ENCODE results near the gene GPR137B. TPM values are rescaled to one million over a fixed set of nuclear protein-coding genes. Genes with fewer than 3 reads are reported as not detected.

GPR137B gene
- total RNA-seq, 1 experiment from 2014 or later, result 11.4 TPM

GRCh38 chr1:236132420-236133046, 9.8 kb upstream of the GPR137B start:
- no peak for ATAC-seq
- no peak overlapping the region for H3K27ac ChIP-seq (ENCODE audit: low read depth, low read length)
- CTCF ChIA-PET, result no interaction called here

DNA sequence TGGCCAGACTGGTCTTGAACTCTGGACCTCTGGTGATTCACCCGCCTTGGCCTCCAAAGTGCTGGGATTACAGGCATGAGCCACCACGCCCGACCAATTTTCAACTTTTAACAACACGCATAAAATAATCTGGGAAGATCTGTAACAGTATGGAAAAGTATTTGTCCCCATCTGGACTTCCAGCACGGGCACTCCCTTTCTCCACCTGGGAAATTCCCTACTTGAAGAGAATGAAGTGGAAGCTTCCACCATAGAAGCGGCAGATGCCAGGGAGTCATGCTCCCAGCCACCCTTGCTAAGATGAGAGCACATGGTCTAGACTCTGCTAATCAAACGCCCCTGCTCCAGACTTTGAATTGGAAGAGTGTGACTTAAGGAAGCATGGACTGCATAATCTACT, 9.0 kb upstream of the GPR137B start:
- BruUV-seq (replicated peaks), result no TSS peak
- ATAC-seq (no peak), DNase-seq (ENCODE audit: low read depth, low spot score) (no peak)
- CTCF ChIA-PET, result no interaction called here
- no peak for TF ChIP-seq EGR1 (IDR thresholded peaks at IDR 0.05; ENCODE audit: low read depth)
- no peak for TF ChIP-seq YY1 (IDR thresholded peaks at IDR 0.05; ENCODE audit: extremely low read depth, insufficient replicate concordance, low read depth, low read length)
- Histone ChIP-seq H3K4me1 (ENCODE audit: control insufficient read depth in 1 of 2, insufficient read depth in 2 of 2, low read length in 2 of 2) (no peaks in the 10 kb centered on the region), H2AFZ (ENCODE audit: low read depth, low read length, poor library complexity, severe bottlenecking) (no peak overlapping the region), H4K20me1 (ENCODE audit: insufficient read depth) (no peaks in the 10 kb centered on the region), H3K4me2 (ENCODE audit: low read length) (no peak overlapping the region), H3K27me3 (ENCODE audit: insufficient read depth, low read length) (no peaks in the 10 kb centered on the region; the same call in 1 of the 2 replicates), H3K4me3 (replicated peaks in 1 of 2; ENCODE audit: low read depth in 1 of 2, low read length in 2 of 2) (no peak overlapping the region), H3K9me3 (ENCODE audit: control insufficient read depth in 1 of 2, insufficient read depth in 1 of 2, low read depth in 1 of 2, low read length in 2 of 2) (no peaks in the 10 kb centered on the region), H3K79me2 (ENCODE audit: insufficient read depth, low read length) (no peaks in the 10 kb centered on the region), H3K36me3 (ENCODE audit: control insufficient read depth in 1 of 2, insufficient read depth in 2 of 2, low read length in 2 of 2) (no peaks in the 10 kb centered on the region), H3K9me2 (ENCODE audit: insufficient read depth) (0 out of 2 replicates have a peak, but pooled peaks cover 3% of the 10 kb centered on the region), H3K9ac (ENCODE audit: low read length) (no peak overlapping the region), H3K27ac (ENCODE audit: low read depth, low read length) (no peak overlapping the region)
- RAD21 ChIA-PET (ENCODE audit: low non-redundant PET in 1 of 2, low total read pairs in 2 of 2, uncharacterized antibody in 2 of 2, unreplicated experiment in 2 of 2), result no interaction called here
- intact Hi-C loops (cut with micrococcal nuclease), result no loop called here
- POLR2A ChIA-PET, result no interaction called here

More at GRCh38 chr1:236132420-236133046, 9.8 kb upstream of the GPR137B start:
- no peak overlapping the region for H3K4me3 ChIP-seq (replicated peaks in 1 of 2; ENCODE audit: low read depth in 1 of 2, low read length in 2 of 2)
- TF ChIP-seq CEBPB (IDR thresholded peaks at IDR 0.05; ENCODE audit: low read depth) (no peak), YY1 (IDR thresholded peaks at IDR 0.05; ENCODE audit: extremely low read depth, insufficient replicate concordance, low read depth, low read length) (no peak)
- TF ChIP-seq, protein P1, sequence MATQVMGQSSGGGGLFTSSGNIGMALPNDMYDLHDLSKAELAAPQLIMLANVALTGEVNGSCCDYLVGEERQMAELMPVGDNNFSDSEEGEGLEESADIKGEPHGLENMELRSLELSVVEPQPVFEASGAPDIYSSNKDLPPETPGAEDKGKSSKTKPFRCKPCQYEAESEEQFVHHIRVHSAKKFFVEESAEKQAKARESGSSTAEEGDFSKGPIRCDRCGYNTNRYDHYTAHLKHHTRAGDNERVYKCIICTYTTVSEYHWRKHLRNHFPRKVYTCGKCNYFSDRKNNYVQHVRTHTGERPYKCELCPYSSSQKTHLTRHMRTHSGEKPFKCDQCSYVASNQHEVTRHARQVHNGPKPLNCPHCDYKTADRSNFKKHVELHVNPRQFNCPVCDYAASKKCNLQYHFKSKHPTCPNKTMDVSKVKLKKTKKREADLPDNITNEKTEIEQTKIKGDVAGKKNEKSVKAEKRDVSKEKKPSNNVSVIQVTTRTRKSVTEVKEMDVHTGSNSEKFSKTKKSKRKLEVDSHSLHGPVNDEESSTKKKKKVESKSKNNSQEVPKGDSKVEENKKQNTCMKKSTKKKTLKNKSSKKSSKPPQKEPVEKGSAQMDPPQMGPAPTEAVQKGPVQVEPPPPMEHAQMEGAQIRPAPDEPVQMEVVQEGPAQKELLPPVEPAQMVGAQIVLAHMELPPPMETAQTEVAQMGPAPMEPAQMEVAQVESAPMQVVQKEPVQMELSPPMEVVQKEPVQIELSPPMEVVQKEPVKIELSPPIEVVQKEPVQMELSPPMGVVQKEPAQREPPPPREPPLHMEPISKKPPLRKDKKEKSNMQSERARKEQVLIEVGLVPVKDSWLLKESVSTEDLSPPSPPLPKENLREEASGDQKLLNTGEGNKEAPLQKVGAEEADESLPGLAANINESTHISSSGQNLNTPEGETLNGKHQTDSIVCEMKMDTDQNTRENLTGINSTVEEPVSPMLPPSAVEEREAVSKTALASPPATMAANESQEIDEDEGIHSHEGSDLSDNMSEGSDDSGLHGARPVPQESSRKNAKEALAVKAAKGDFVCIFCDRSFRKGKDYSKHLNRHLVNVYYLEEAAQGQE (IDR thresholded peaks at IDR 0.05; ENCODE audit: low read depth), result no peak
- DNase-seq (ENCODE audit: low read depth, low spot score), result no peak
- intact Hi-C loops (cut with micrococcal nuclease), result no loop called here
- POLR2A ChIA-PET, result no interaction called here
- no peaks in the 10 kb centered on the region for H3K79me2 ChIP-seq (ENCODE audit: insufficient read depth, low read length)
- no peaks in the 10 kb centered on the region for H3K9me3 ChIP-seq (ENCODE audit: control insufficient read depth in 1 of 2, insufficient read depth in 1 of 2, low read depth in 1 of 2, low read length in 2 of 2)
- H3K9ac ChIP-seq (ENCODE audit: low read length), result no peak overlapping the region
- H3K4me1 ChIP-seq (ENCODE audit: control insufficient read depth in 1 of 2, insufficient read depth in 2 of 2, low read length in 2 of 2), result no peaks in the 10 kb centered on the region
- no peaks in the 10 kb centered on the region; the same call in 1 of the 2 replicates for H3K27me3 ChIP-seq (ENCODE audit: insufficient read depth, low read length)
- RAD21 ChIA-PET (ENCODE audit: low non-redundant PET in 1 of 2, low total read pairs in 2 of 2, uncharacterized antibody in 2 of 2, unreplicated experiment in 2 of 2), result no interaction called here
- no peak overlapping the region for H3K4me2 ChIP-seq (ENCODE audit: low read length)
- no peak overlapping the region for H2AFZ ChIP-seq (ENCODE audit: low read depth, low read length, poor library complexity, severe bottlenecking)
- no peaks in the 10 kb centered on the region for H4K20me1 ChIP-seq (ENCODE audit: insufficient read depth)
- H3K36me3 ChIP-seq (ENCODE audit: control insufficient read depth in 1 of 2, insufficient read depth in 2 of 2, low read length in 2 of 2), result no peaks in the 10 kb centered on the region
- H3K9me2 ChIP-seq (ENCODE audit: insufficient read depth), result no peaks in the 10 kb centered on the region
- BruUV-seq (replicated peaks), result no TSS peak

Data from HCT116 (cell line).